Left forelimb (tissue), 1 donor: ENCODE data around the gene DNASE1L3.
A peak's percentile ranks its signal among the peaks of the same experiment; 100 is the strongest.
"Not testable (repeated sequence)": the region's sequence is repeated elsewhere in the genome, so short reads cannot be mapped to it uniquely, and the experiment has no call there.

ENCODE experiments used
- DNase-seq: peaks from one replicate; pipeline ENCODE4 v3.0.0-alpha.2; 2018; ENCODE audit warnings: low spot score

Gene DNASE1L3

DNA sequence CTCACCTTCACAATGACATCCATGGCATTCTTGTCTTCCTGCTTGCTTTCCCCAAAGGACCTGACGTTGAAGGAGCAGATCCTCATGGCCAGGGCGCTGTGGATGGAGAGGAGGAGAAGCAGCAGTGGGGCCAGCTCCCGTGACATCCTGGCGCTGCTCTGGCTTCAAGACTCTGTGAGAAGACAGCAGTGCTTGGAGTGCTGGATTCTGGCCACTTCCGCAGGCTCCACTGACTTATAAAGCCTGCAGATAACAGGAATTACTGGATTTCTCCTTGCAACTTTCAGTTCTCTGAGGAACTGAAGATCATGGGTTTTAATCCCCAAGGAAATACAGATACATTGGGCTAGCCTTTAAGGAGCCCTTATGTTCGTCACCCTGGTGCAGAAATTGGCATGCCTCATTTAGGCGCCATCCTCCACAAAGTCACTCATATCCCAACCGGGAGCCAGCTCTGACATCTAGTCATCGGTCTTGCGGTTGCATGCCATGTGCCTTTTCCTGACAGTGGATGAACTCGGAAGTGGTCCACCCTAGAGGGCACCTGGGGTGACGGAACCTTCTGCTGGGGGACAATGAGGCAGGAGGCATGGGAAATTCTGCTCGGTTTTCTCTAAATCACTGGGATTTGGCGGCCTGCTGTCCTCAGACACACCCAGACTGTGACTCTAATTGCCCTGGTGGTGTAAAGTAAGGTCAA is at the start of gene DNASE1L3:
TSS of gene DNASE1L3 (minus strand) at position 212 of the 700 bp plus-strand sequence. CDS start at position 146, 66 bp downstream.
- DNase-seq = no peak

DNA sequence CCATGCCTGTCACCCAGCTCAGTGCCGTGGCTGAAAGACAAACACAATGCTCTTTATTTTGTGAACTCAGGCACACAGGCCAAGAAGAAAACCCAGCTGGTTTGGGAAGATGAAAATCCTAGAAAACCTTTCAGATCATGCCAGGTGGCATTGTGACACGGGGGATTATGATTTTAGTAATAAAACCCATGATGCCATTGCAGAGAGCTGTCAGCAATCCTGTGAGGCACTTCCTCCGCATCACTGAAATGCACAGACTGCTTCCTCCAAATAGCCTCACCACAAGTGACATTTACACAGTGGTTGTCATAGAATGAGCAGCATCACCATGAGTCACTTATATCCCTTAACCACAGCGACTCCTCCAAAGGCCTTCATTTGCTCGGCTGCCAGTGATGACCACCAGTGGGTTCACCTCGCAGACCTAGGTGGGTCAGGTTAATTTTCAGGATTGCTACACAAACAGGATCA is 49.5 kb upstream of the DNASE1L3 start:
- DNase-seq = no peak

DNA sequence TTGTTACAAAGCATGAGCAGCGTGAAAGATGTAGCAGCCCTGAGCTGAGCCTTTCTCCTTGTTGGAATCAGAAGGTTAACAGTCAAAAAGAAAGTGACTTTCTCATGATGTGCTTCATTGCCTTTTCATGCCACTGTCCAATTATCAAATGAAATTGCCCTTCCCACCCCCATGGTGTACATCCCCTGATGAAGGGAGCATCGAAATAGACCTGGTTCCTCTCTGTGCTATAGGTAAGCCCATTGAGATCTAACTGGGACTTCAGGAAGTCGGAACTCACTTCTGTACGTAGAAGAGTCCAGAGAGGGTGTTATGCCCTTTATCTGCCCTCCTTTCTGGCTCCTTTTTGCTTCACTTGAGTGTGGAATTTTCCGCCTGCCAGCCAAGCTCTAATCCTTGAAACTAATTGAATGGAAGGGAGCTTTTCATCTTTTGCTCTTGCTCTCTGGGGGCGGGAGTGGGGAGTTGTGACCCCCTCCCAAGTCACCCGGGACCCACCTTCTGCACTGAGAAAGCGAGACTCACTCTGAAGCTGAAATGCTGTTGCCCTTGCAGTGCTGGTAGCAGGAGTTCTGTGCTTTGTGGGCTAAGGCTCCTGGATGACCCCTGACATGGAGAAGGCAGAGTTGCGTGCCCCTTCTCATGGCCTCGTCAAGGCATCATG is 47.8 kb upstream of the DNASE1L3 start:
- DNase-seq = no peak

GRCh38 chr3:58256511-58256910 is 45.7 kb upstream of the DNASE1L3 start:
- no peak for DNase-seq

- DNase-seq = no peak
Observed at GRCh38 chr3:58256061-58256460, 45.3 kb upstream of the DNASE1L3 start.

DNA sequence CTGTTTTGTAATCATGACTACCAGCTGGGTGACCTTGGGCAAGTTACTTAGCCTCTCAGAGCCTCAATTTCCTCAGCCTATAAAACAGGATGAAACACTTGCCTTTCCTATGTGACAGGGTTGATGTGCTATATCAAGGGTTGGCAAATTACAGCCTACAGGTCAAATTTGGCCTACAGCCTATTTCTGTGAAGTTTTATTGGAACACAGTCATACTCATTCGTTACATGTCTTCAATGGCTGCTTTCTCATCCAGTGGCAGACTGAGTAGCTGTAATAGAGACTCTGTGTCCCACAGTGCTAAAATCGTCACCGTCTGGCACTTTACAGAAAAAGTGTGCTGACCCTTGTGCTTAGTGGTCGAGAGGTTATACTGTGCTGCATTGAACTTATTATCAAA is 43.4 kb upstream of the DNASE1L3 start:
- DNase-seq = no peak

- no peak for DNase-seq
Observed at GRCh38 chr3:58251631-58252035, 40.9 kb upstream of the DNASE1L3 start.

- DNase-seq = no peak
Observed at GRCh38 chr3:58250093-58250707, 39.4 kb upstream of the DNASE1L3 start.

DNA sequence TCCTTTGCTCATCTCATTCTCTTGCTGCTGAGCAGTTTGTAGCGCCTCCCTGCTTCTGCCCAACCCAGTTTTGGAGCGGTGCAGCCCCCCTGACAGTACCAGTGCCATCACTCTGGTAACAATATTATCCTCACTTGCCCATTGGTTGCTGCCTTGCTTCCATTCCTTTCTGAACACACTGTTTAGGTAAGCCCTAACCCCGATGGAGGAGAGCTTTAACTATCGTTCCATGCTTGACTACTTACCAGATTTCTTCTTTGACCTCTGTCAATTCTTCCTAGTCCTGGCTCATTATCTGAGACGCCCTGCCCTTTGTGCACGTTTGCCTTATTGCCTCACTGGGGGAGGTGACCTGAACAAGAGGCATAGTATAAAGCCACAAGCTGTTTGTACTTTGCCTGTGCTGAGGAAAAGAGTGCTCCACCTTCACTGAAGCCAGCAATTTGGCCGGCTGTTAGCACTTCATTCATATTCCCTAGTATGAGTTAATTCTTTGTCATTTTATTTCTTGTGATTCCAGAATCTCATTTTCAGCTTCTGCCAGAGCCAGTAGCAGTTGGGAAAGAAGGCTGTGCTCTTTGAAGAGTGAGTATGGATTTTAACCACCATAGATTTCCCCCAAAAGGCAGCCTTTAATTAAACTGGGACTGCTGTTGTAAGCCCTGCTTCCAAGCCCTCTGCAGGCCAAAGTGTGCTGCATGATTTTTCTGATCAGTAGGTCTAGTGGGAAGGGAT is 38.8 kb upstream of the DNASE1L3 start:
- DNase-seq = no peak

DNA sequence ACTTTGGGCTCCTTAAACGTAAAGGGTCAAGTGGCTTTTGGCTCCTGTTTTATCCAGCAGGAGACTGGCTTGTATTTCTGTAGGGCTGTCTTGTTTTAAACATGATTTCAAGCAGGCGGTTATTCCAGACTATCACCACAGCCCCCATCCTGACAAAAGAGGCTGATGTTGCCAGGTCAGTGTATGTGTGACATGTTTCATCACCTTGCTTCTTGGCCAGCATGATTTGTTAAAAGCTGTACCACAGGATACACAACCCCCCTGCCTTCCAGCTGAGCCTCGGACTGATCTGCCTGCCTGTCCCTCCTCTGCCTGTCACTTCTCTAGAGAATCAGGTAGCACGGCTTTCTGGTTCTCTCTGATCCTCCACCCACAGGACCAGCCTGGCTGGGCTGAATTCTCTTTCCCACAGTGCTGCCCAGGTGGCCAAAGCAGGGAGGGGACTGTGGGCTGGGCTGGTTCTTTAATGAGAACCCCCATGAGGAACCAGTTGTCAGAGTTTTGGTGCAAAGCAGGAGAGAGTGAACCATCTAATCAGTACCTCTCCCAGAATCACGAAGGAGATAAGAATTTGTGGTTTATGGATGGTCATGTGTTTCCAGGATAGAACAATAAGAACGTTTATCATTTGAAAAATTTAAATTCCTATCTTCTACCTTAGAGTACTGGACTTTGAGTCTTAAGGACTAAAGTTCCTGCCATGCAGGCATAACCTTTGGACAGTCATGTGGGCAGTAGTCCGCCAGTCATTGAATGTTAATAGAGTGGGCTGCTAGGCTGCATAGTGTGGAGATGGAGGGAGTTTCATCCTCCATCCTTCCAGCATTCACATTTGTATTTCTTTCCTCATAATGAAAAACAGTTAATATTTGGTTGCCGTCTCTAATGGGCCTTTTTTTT is 35.6 kb upstream of the DNASE1L3 start:
- DNase-seq = no peak

DNA sequence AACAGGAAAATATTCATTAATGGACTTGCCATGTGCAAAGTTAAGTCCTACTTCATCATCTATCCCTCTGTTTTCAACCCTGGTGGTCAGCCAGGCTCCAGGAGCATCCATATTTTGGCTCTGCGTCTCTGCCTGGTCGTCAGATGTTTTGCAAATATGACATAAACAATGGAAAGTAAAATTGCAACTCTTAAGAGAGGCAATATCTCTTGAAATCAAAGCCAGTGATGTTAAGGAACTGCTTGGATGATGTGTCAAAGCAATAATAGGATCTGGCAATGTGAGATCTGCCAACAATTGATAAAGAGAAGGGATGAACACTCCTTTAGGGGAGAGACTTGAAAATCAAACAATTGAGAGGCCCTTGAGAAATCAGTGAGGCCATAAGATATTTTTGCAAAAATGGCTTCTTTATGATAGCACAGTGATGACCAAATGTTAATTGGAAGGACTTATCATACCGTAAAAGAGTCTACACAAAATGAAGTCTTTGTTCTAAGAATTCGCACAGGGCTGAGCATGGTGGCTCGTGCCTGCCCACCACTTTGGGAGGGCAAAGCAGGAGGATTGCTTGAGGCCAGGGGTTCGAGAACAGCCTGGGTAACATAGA is 33.3 kb upstream of the DNASE1L3 start:
- no peak for DNase-seq

- DNase-seq = not testable (repeated sequence)
Observed at GRCh38 chr3:58242860-58243259, 32.1 kb upstream of the DNASE1L3 start.

DNA sequence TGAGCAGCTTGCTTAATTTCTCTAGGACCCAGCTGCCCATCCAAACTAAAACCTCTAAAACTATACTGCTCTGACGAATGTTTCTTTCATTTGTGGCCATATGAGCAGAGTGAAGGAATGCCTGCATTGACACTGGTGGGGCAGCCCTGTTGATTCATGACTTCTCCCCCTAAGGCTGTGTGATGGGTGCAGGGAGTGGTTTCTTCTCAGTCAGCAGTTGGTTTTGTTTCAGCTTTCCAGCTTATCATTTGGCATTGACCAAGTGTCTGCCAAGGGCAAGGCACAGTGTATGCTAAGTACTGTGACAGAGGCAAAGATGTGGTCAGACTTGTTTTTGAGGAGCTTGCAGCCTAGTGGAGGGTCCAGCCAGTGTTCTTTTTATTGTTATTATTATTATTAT is 31.6 kb upstream of the DNASE1L3 start:
- DNase-seq = no peak

GRCh38 chr3:58241306-58242044 is 30.7 kb upstream of the DNASE1L3 start:
- no peak for DNase-seq

DNA sequence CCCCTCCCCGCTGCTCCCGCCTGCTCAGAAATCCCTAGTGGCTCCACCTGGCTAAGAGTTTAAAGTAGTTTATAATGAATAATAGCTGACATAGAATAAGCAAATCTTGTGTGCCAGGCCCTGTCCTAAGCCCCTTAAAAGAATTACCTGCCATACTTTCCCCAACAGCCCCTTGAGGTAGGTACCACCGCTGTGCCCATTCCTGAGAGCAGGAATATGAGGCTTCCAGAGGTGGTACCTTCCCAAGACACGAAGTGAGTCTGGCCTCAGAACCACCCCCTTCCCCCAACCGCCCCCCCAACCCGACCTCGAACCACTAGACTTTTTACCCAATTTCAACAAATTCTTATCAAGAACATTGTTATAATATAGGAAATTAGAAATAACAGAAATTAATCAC is 28.1 kb upstream of the DNASE1L3 start:
- DNase-seq = no peak

- no peak for DNase-seq
Observed at GRCh38 chr3:58237941-58238681, 27.3 kb upstream of the DNASE1L3 start.

DNA sequence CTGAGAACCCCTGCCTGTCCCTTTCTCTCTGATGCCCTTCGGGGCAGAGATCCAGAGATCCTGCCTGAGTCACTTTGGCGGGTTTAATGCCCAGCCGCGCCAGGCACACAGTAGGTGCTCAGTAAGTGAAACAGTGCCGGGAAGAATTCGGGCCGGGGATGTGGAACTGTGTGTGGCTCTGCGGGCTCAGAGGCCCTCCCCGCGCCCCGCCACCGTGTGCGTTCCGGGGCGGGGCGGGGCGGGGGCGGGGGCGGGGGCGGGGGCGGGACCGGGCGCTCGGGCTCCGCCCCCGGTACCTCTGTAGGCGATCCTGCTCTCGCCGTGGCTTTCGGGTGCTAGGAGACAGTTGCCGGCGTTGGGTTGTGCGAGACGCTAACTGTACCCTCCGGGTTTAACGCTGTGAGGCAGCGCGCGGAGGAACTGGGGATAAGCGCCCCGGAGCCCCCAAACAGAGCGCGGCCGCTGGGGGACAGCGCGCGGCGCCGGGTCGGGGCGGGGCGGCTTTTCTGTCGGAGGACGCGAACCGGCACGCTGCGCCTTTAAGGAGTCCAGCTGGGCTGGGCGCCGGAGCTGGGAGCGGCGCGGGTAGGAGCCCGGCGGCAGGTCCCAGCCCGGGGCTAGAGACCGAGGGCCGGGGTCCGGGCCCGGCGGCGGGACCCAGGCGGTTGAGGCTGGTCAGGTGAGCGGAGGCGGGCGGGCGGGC is 26.6 kb upstream of the DNASE1L3 start, which contains the start of gene ABHD6:
TSS of gene ABHD6 (plus strand) at position 555 of the 703 bp plus-strand sequence. CDS start 18,795 bp downstream, outside the sequence.
- peak; percentile 92 for DNase-seq

- DNase-seq = peak; percentile 69
Observed at GRCh38 chr3:58236527-58237237, 25.9 kb upstream of the DNASE1L3 start.
